Measurements from ENCODE around the gene TUBB2B. TPM values are rescaled to one million over a fixed set of nuclear protein-coding genes. Genes with fewer than 3 reads are reported as not detected.

Gene TUBB2B
- total RNA-seq, 1 donor from 2014 or later = 0.12 TPM

DNA sequence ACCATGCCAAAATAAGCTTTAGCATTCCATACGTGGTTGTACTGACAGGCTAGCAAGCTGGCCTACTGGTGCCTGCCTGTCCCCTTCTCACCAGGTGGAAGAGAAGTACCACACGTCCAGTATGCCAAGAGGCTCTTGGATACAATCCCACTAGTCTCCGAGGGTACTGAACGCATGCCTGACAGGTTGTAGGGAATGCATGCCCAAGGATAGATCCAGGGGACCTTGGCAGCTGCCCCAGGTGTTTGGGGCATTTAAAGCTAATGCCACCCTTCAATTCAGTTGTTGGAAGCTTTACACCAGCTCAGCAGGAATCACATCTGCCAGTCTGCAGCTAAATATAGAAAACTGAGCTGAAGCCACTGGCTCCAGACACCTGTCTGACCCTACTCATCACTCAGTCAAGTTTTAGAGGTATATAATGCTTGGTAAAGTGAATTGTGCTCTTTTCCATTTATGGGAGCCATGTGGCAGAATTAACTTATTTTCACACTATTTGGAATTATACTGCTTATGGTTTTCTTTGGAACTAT lies 4.9 kb downstream of the TUBB2B start:
- no peak overlapping the region for H3K4me3 Mint-ChIP-seq
- H3K9me3 Mint-ChIP-seq = peaks cover 7% of the 10 kb centered on the region
- H3K27me3 Mint-ChIP-seq = peaks cover 57% of the 10 kb centered on the region
- H3K36me3 Mint-ChIP-seq (ENCODE audit: low read depth) = peaks cover 2% of the 10 kb centered on the region
- H3K27ac Mint-ChIP-seq = no peak overlapping the region
- peaks cover 3% of the 10 kb centered on the region for H3K4me1 Mint-ChIP-seq
- intact Hi-C loops (cut with micrococcal nuclease) = loop anchor here (10.0 kb wide), 1 partner anchor 1838 kb away; the partner anchor contains the start of gene FOXF2
- DNase-seq = no peak

GRCh38 chr6:3221578-3221977 lies 5.9 kb downstream of the TUBB2B start:
- Mint-ChIP-seq H3K27ac (no peak overlapping the region), H3K27me3 (peaks cover 59% of the 10 kb centered on the region), H3K36me3 (ENCODE audit: low read depth) (peaks cover 2% of the 10 kb centered on the region), H3K4me3 (no peak overlapping the region), H3K4me1 (no peaks in the 10 kb centered on the region), H3K9me3 (peaks cover 7% of the 10 kb centered on the region)
- no peak for DNase-seq
- intact Hi-C loops (cut with micrococcal nuclease) = loop anchor here (10.0 kb wide), 1 partner anchor 1837 kb away; the partner anchor contains the start of gene FOXF2

- H3K36me3 Mint-ChIP-seq (ENCODE audit: low read depth) = peaks cover 2% of the 10 kb centered on the region
- intact Hi-C loops (cut with micrococcal nuclease) = loop anchor here (10.0 kb wide), 1 partner anchor 1836 kb away; the partner anchor contains the start of gene FOXF2
- H3K4me1 Mint-ChIP-seq = no peaks in the 10 kb centered on the region
- no peak for DNase-seq
- H3K9me3 Mint-ChIP-seq = peaks cover 7% of the 10 kb centered on the region
- H3K4me3 Mint-ChIP-seq = no peak overlapping the region
- peaks cover 56% of the 10 kb centered on the region for H3K27me3 Mint-ChIP-seq
- no peak overlapping the region for H3K27ac Mint-ChIP-seq
Measured at GRCh38 chr6:3220366-3220765, 7.1 kb downstream of the TUBB2B start.

DNA sequence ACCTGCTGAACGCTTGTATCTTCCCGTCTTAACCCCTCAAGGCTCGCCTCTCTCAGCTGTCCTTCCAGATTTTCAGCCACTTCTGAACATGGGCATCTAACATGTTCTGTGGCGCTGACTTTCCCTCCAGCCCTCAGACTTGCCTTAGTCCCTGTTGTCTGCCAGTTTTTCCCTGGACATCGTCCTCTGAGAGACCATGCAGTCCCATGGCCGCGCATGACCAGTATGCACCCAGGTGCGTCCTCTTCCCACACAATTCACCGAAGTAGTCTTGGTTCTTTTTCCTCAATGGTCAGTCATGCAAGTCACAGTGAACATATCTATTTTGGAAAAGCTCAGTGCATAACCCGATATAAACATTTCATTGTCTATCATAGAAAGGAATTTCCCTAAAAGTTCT lies 9.2 kb downstream of the TUBB2B start:
- Mint-ChIP-seq H3K27me3 (peaks cover 51% of the 10 kb centered on the region), H3K9me3 (peaks cover 7% of the 10 kb centered on the region)
- no peak for DNase-seq

GRCh38 chr6:3217286-3217685 lies 10.2 kb downstream of the TUBB2B start:
- Mint-ChIP-seq H3K4me3 (no peak overlapping the region), H3K4me1 (no peaks in the 10 kb centered on the region), H3K9me3 (peaks cover 7% of the 10 kb centered on the region), H3K27me3 (peaks cover 53% of the 10 kb centered on the region), H3K36me3 (ENCODE audit: low read depth) (peaks cover 2% of the 10 kb centered on the region), H3K27ac (no peak overlapping the region)
- no peak for DNase-seq
- intact Hi-C loops (cut with micrococcal nuclease) = no loop called here

More for the DNA sequence above, 9.2 kb downstream of the TUBB2B start:
- Mint-ChIP-seq H3K27ac (no peak overlapping the region), H3K36me3 (ENCODE audit: low read depth) (peaks cover 2% of the 10 kb centered on the region), H3K4me3 (no peak overlapping the region), H3K4me1 (no peaks in the 10 kb centered on the region)
- intact Hi-C loops (cut with micrococcal nuclease) = no loop called here

DNA sequence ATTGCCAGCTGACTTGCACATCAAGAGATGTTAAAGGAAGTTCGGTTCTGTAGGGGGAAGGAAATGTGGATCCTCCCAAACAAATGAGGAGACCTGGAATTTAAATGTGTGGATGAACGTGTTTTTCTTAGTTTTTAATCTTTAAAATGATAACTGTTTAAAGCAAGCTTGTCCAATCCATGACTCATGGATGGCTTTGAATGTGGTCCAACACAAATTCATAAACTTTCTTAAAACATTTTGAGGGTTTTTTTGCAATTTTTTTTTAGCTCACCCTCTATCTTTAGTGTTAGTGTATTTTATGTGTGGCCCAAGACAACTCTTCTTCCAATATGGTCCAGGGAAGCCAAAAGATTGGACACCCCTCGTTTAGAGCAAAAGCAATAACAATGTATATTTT lies 12.6 kb downstream of the TUBB2B start:
- DNase-seq = no peak
- peaks cover 3% of the 10 kb centered on the region for H3K4me1 Mint-ChIP-seq
- H3K9me3 Mint-ChIP-seq = no peaks in the 10 kb centered on the region
- no peak overlapping the region for H3K27ac Mint-ChIP-seq
- H3K36me3 Mint-ChIP-seq (ENCODE audit: low read depth) = no peaks in the 10 kb centered on the region
- H3K27me3 Mint-ChIP-seq = peaks cover 46% of the 10 kb centered on the region
- no peak overlapping the region for H3K4me3 Mint-ChIP-seq
- intact Hi-C loops (cut with micrococcal nuclease) = no loop called here

DNA sequence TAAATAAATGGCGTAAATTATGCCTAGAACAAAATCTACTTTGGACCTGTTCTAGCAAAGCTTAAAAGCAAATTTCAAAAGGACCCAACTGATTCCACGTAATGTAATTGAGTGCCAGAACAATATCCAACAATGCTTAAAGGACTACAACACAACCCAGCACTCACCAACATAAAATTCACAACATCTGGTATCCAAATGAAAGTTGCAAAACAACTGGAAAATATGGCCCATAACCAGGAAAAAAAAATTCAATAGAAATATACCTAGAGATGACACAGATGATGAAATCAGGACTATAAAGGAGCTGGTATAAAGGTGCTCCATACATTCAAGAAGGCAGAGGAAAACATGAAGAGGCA lies 14.1 kb downstream of the TUBB2B start:
- DNase-seq = no peak
- intact Hi-C loops (cut with micrococcal nuclease) = no loop called here
- H3K27ac Mint-ChIP-seq = no peak overlapping the region
- no peaks in the 10 kb centered on the region for H3K9me3 Mint-ChIP-seq
- H3K36me3 Mint-ChIP-seq (ENCODE audit: low read depth) = no peaks in the 10 kb centered on the region
- H3K4me3 Mint-ChIP-seq = no peak overlapping the region
- peaks cover 38% of the 10 kb centered on the region for H3K27me3 Mint-ChIP-seq
- peaks cover 18% of the 10 kb centered on the region for H3K4me1 Mint-ChIP-seq

GRCh38 chr6:3212261-3212660 lies 15.2 kb downstream of the TUBB2B start:
- Mint-ChIP-seq H3K36me3 (ENCODE audit: low read depth) (no peaks in the 10 kb centered on the region), H3K4me1 (peaks cover 19% of the 10 kb centered on the region), H3K27ac (no peak overlapping the region), H3K27me3 (peaks cover 29% of the 10 kb centered on the region), H3K4me3 (no peak overlapping the region), H3K9me3 (no peaks in the 10 kb centered on the region)
- intact Hi-C loops (cut with micrococcal nuclease) = no loop called here
- no peak for DNase-seq

GRCh38 chr6:3211681-3212080 lies 15.8 kb downstream of the TUBB2B start:
- Mint-ChIP-seq H3K4me1 (peaks cover 19% of the 10 kb centered on the region), H3K36me3 (ENCODE audit: low read depth) (no peaks in the 10 kb centered on the region), H3K27me3 (peaks cover 26% of the 10 kb centered on the region), H3K27ac (no peak overlapping the region), H3K9me3 (peaks cover 3% of the 10 kb centered on the region), H3K4me3 (no peak overlapping the region)
- intact Hi-C loops (cut with micrococcal nuclease) = no loop called here
- no peak for DNase-seq

- Mint-ChIP-seq H3K27me3 (peaks cover 23% of the 10 kb centered on the region), H3K4me1 (peaks cover 25% of the 10 kb centered on the region), H3K27ac (peak overlapping the region; percentile 94), H3K36me3 (ENCODE audit: low read depth) (no peaks in the 10 kb centered on the region), H3K9me3 (peaks cover 5% of the 10 kb centered on the region), H3K4me3 (peak overlapping the region; percentile 2)
- no peak for DNase-seq
- intact Hi-C loops (cut with micrococcal nuclease) = no loop called here
Measured at GRCh38 chr6:3210024-3210610, 17.3 kb downstream of the TUBB2B start.

GRCh38 chr6:3209114-3210023 lies 18.1 kb downstream of the TUBB2B start:
- intact Hi-C loops (cut with micrococcal nuclease) = loop anchor here (1.0 to 2.0 kb wide), 5 partner anchors 19 to 269 kb away; partner anchors contain the start of genes BPHL, PSMG4 and TUBB2A
- H3K36me3 Mint-ChIP-seq (ENCODE audit: low read depth) = peaks cover 2% of the 10 kb centered on the region
- H3K4me3 Mint-ChIP-seq = peak overlapping the region; percentile 46
- H3K27ac Mint-ChIP-seq = peak overlapping the region; percentile 94
- DNase-seq = peak; percentile 70
- H3K9me3 Mint-ChIP-seq = peaks cover 9% of the 10 kb centered on the region
- peaks cover 25% of the 10 kb centered on the region for H3K4me1 Mint-ChIP-seq
- H3K27me3 Mint-ChIP-seq = peaks cover 26% of the 10 kb centered on the region

- no peak for DNase-seq
- Mint-ChIP-seq H3K36me3 (ENCODE audit: low read depth) (peaks cover 2% of the 10 kb centered on the region), H3K4me3 (peak overlapping the region; percentile 46), H3K4me1 (peaks cover 25% of the 10 kb centered on the region), H3K27ac (peak overlapping the region; percentile 94), H3K9me3 (peaks cover 9% of the 10 kb centered on the region), H3K27me3 (peaks cover 25% of the 10 kb centered on the region)
- intact Hi-C loops (cut with micrococcal nuclease) = loop anchor here (1.0 to 2.0 kb wide), 5 partner anchors 20 to 268 kb away; partner anchors contain the start of genes BPHL, PSMG4 and TUBB2A
Measured at GRCh38 chr6:3208775-3209113, 18.7 kb downstream of the TUBB2B start.

DNA sequence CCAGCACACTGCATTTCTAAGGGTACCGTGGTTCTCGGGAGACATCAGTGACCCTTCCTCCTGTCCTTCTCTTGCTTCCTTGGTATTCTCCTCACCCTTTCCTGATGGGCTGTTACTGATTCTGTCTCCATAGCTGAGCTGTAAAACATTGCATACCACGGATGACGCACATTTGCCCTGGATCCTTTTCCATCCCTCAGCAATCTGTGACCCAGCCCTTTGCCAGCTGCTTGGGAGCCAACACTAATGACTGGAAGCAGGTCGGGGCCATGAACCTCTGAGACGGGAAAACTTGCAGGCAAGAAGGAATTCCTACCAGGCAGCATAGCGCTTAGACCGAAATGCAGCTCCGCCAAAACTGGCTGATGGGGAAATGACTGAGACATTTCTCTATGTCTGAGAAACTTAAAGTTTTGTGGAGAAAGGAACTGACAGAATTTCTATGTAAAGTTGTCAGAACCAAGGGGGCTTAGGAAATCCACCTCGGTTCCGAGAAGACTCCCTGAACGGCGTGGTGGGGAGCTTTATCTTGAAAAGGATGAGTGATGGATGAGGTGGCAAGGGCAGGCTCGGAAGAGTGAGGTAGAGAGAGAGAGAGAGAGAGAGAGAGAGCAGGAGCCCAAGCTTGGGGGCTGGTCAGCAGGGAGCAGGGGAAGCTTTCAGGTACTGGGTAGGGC lies 19.2 kb downstream of the TUBB2B start:
- H3K4me1 Mint-ChIP-seq = peaks cover 25% of the 10 kb centered on the region
- no peak for DNase-seq
- peaks cover 2% of the 10 kb centered on the region for H3K36me3 Mint-ChIP-seq (ENCODE audit: low read depth)
- H3K9me3 Mint-ChIP-seq = peaks cover 13% of the 10 kb centered on the region
- H3K27me3 Mint-ChIP-seq = peaks cover 25% of the 10 kb centered on the region
- intact Hi-C loops (cut with micrococcal nuclease) = loop anchor here (2.0 kb wide), 2 partner anchors 21 to 51 kb away; partner anchors contain the start of gene PSMG4
- H3K27ac Mint-ChIP-seq = peak overlapping the region; percentile 94
- H3K4me3 Mint-ChIP-seq = peak overlapping the region; percentile 46

Measured in activated CD4-positive, alpha-beta T cell treated with anti-CD3 and anti-CD28 coated beads, Interleukin-2, amount 10 ng/mL, durations not matched to agents 24 days and 14 days (primary cell).